AG09319 (cell line): ENCODE data around the gene COL9A1.

Experiments
- DNase-seq: peaks from one replicate; pipeline ENCODE4 v3.0.0-alpha.2; 2010; ENCODE audit warnings: low read depth; ENCODE audit errors: extremely low read depth
- CTCF ChIP-seq: IDR thresholded peaks from 2 replicates; pipeline ENCODE4 v1.5.1; 2011; ENCODE audit warnings: low read depth, mild to moderate bottlenecking, inconsistent platforms, low read length, moderate library complexity

COL9A1 gene

GRCh38 chr6:70277470-70277869, 25.4 kb downstream of the COL9A1 start:
- no peak for TF ChIP-seq CTCF
- DNase-seq, result no peak

GRCh38 chr6:70274338-70274737, 28.5 kb downstream of the COL9A1 start:
- no peak for DNase-seq
- no peak for TF ChIP-seq CTCF

- no peak for TF ChIP-seq CTCF
- DNase-seq, result no peak
Observed at GRCh38 chr6:70272071-70272470, 30.8 kb downstream of the COL9A1 start.

GRCh38 chr6:70270287-70271005, 32.4 kb downstream of the COL9A1 start:
- no peak for DNase-seq
- no peak for TF ChIP-seq CTCF

- no peak for TF ChIP-seq CTCF
Observed at GRCh38 chr6:70266142-70266541, 36.7 kb downstream of the COL9A1 start.

GRCh38 chr6:70264306-70264705, 38.6 kb downstream of the COL9A1 start:
- no peak for TF ChIP-seq CTCF
- no peak for DNase-seq

More at GRCh38 chr6:70266142-70266541, 36.7 kb downstream of the COL9A1 start:
- no peak for DNase-seq

GRCh38 chr6:70258483-70258882, 44.4 kb downstream of the COL9A1 start:
- no peak for TF ChIP-seq CTCF
- no peak for DNase-seq
